Endothelial cell of umbilical vein (primary cell): ENCODE measurements around the gene FGF19. TPM values are rescaled to one million over a fixed set of nuclear protein-coding genes. Genes with fewer than 3 reads are reported as not detected.

ENCODE experiments used
- BruUV-seq: library from RNA; stranded (reverse); fragments of 400-500 nt; replicated peaks from 2 replicates; lab custom pipeline; 2021; lab: Mats Ljungman, UMichigan
- CTCF ChIA-PET: fragments of 300-600, 350-600 bp; sonication (Branson Sonifier 250); formaldehyde crosslinking; loops from one replicate; lab custom pipeline; 2021; ENCODE audit warnings: antibody characterized with exemption, inconsistent platforms; lab: Charles Lee
- POLR2A ChIA-PET: fragments of 300-600, 350-600 bp; sonication (Branson Sonifier 250); formaldehyde crosslinking; loops from one replicate; lab custom pipeline; 2021; ENCODE audit warnings: antibody characterized with exemption, inconsistent platforms; lab: Charles Lee
- DNase-seq: peaks from one replicate; pipeline ENCODE4 v3.0.0-alpha.2; 2011; ENCODE audit warnings: low read depth, low spot score
- FAIRE-seq: peaks from 2 replicates; lab custom pipeline; 2011; peaks lifted over from hg19 to GRCh38; lab: Jason Lieb, UNC
- H2AFZ ChIP-seq: 2 replicates; pipeline ENCODE4 v1.6.0; 2012; ENCODE audit warnings: low read depth, low read length, control low read depth, inconsistent platforms
- H3K27ac ChIP-seq: 2 replicates; pipeline ENCODE4 v1.5.1; 2011; ENCODE audit warnings: low read depth, mild to moderate bottlenecking, control low read depth, low read length, moderate library complexity; ENCODE audit not compliant: insufficient read depth
- H3K27me3 ChIP-seq, 2 experiments: 2 replicates each; pipeline versions ENCODE4 v1.6.0 to v1.6.1; 2011; ENCODE audit warnings: low read length in 2 of 2, mixed read lengths in 1 of 2; ENCODE audit not compliant: control insufficient read depth in 2 of 2, insufficient read depth in 2 of 2
- H3K36me3 ChIP-seq, 2 experiments: 2 replicates in 1 of 2; 3 replicates in 1 of 2; pipeline ENCODE4 v1.5.1; 2011; ENCODE audit warnings: low read length in 2 of 2, mild to moderate bottlenecking in 1 of 2, moderate library complexity in 1 of 2; ENCODE audit not compliant: control insufficient read depth in 2 of 2, insufficient read depth in 2 of 2; ENCODE audit errors: extremely low read depth in 1 of 2
- H3K4me1 ChIP-seq: 3 replicates; pipeline ENCODE4 v1.5.1; 2011; ENCODE audit warnings: mild to moderate bottlenecking, low read length; ENCODE audit not compliant: control insufficient read depth, insufficient read depth; ENCODE audit errors: extremely low read depth
- H3K4me2 ChIP-seq: 2 replicates; pipeline ENCODE4 v1.6.1; 2011; ENCODE audit warnings: low read length, control low read depth, mixed read lengths; ENCODE audit not compliant: insufficient read depth
- H3K4me3 ChIP-seq, 3 experiments: fragments of 200-600 bp in 1 of 3; sonication (generic), shearing (Covaris generic) in 1 of 3; replicated peaks in 1 of 3; 2 replicates each; pipeline ENCODE4 v1.5.1; 2011 to 2016; ENCODE audit warnings: control low read depth in 3 of 3, low read length in 3 of 3, mild to moderate bottlenecking in 2 of 3, inconsistent platforms in 1 of 3, low read depth in 1 of 3, moderate library complexity in 1 of 3; ENCODE audit not compliant: insufficient read depth in 1 of 3
- H3K79me2 ChIP-seq: 2 replicates; pipeline ENCODE4 v1.6.0; 2012; ENCODE audit warnings: low read length, inconsistent platforms; ENCODE audit not compliant: control insufficient read depth, insufficient read depth
- H3K9ac ChIP-seq: replicated peaks from 2 replicates; pipeline ENCODE3; 2011; ENCODE audit warnings: low read length, control low read depth; ENCODE audit not compliant: insufficient read depth; ENCODE audit errors: extremely low read depth
- H3K9me1 ChIP-seq: replicated peaks from 3 replicates; pipeline ENCODE4 v1.6.0; 2011; ENCODE audit warnings: mild to moderate bottlenecking, low read length; ENCODE audit not compliant: control insufficient read depth, insufficient read depth; ENCODE audit errors: extremely low read depth
- H3K9me3 ChIP-seq: replicated peaks from 2 replicates; pipeline ENCODE4 v1.5.1; 2012; ENCODE audit warnings: low read length, inconsistent platforms; ENCODE audit not compliant: control insufficient read depth, insufficient read depth
- H4K20me1 ChIP-seq: replicated peaks from 2 replicates; pipeline ENCODE3; 2011; ENCODE audit warnings: mild to moderate bottlenecking, low read length; ENCODE audit not compliant: control insufficient read depth, insufficient read depth; ENCODE audit errors: extremely low read depth
- CTCF ChIP-seq, 2 donors: IDR thresholded peaks; 1 replicate in 1 of 2; 2 replicates in 1 of 2; pipeline ENCODE4 v1.5.1; 2011; ENCODE audit warnings: low read length in 2 of 2, mild to moderate bottlenecking in 2 of 2, moderate library complexity in 2 of 2, control low read depth in 1 of 2, inconsistent platforms in 1 of 2, low read depth in 1 of 2; ENCODE audit not compliant: insufficient read depth in 1 of 2; ENCODE audit errors: extremely low read depth in 1 of 2
- EZH2 ChIP-seq: IDR thresholded peaks from 2 replicates; pipeline ENCODE4 v1.6.1; 2012; ENCODE audit warnings: borderline replicate concordance, low read depth, mild to moderate bottlenecking, moderate library complexity, low read length, inconsistent platforms; ENCODE audit not compliant: severe bottlenecking
- FOS ChIP-seq: IDR thresholded peaks from 2 replicates; pipeline ENCODE4 v1.6.1; 2011; ENCODE audit warnings: mild to moderate bottlenecking, low read length, moderate library complexity, borderline replicate concordance; ENCODE audit not compliant: insufficient read depth
- GATA2 ChIP-seq: IDR thresholded peaks from 2 replicates; pipeline ENCODE4 v1.7.0; 2011; ENCODE audit warnings: low read depth, mild to moderate bottlenecking, moderate library complexity, mixed read lengths, low read length; ENCODE audit not compliant: insufficient read length, insufficient read depth
- JUN ChIP-seq: IDR thresholded peaks from 2 replicates; pipeline ENCODE4 v1.6.1; 2011; ENCODE audit warnings: borderline replicate concordance, low read depth; ENCODE audit not compliant: insufficient read length, insufficient read depth
- MAX ChIP-seq: IDR thresholded peaks from 2 replicates; pipeline ENCODE4 v1.6.1; 2011; ENCODE audit not compliant: insufficient read depth, insufficient read length
- MYC ChIP-seq: IDR thresholded peaks from one replicate; pipeline ENCODE4 v1.6.1; 2011; ENCODE audit warnings: mild to moderate bottlenecking, low read depth, low read length
- POLR2A ChIP-seq: IDR thresholded peaks from 2 replicates; pipeline ENCODE4 v1.6.1; 2012; ENCODE audit warnings: low read depth, mild to moderate bottlenecking, control low read depth, low read length
- POLR2AphosphoS5 ChIP-seq: IDR thresholded peaks from 2 replicates; pipeline ENCODE4 v1.6.1; 2012; ENCODE audit warnings: low read depth, mild to moderate bottlenecking, control low read depth, low read length, moderate library complexity; ENCODE audit not compliant: insufficient read depth
- dilution Hi-C: fragments of 300-500 bp; cut with MboI; formaldehyde crosslinking; loops from one replicate; pipeline ENCODE4 v1.15.0; 2019; ENCODE audit warnings: low sequenced_read_pairs; ENCODE audit not compliant: extremely low pct_ligation_motif_present
- intact Hi-C: fragments of 100-400 bp; cut with micrococcal nuclease; formaldehyde crosslinking; loops from one replicate; pipeline ENCODE4 v1.10.0; 2022
- polyA plus RNA-seq, 4 experiments: library from polyadenylated mRNA; depleted of rRNA in 3 of 4; stranded (reverse) in 3 of 4; unstranded in 1 of 4; fragments of >200 nt; gene quantifications; 2 replicates each; pipeline versions ENCODE4 v1.2.1 to v1.2.3, GENCODE V29; 2011 to 2012; ENCODE audit warnings: missing spikeins in 1 of 4
- total RNA-seq: library from RNA; stranded (reverse); gene quantifications from 2 replicates; pipeline ENCODE4 v1.2.3, GENCODE V29; 2021

FGF19 gene
- total and polyA plus RNA-seq, 2 donors (not counting 3 experiments of a cell fraction or from before 2014, with no cell fraction given) = 0.03 TPM; not detected in 1

DNA sequence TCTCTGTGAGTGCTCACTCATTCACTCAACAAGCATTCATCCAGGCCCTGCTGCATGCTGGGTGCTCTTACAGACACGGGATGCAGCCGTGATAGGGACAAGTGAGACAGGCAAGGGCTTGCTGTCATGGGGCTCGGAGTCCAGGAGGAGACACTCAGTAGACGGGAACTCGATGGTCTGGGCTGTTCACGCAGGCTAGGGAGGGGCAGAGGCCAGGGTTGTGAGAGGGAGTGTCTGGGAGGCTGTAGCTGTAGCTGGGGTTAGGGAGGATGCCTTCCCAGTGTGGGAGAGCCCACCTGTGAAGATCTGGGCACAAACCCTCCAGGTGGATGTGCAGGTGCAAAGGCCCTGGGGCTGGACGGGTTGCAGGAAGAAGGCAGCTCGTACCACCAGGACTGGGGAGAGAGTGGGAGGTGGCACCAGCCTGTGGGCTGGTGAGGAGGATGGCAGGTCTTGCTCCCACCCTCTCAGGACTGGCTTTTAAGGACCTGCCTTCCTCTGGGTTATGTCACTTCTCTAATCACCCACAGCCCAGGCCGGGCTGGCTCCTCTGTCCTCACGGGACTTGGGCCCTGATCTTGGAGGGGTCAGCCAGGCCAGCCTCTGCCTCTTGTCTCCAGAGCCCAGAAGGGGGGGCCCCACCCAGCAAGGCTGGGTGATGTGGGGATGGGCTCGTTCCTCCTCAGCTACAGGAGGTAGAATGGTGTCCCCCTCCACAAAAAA lies 47.2 kb upstream of the FGF19 start:
- dilution Hi-C loops (no loop called here), intact Hi-C loops (no loop called here)
- BruUV-seq = no TSS peak
- Histone ChIP-seq H3K4me3 (no peak overlapping the region), H3K79me2 (no peaks in the 10 kb centered on the region), H3K4me2 (no peak overlapping the region), H3K4me1 (no peaks in the 10 kb centered on the region), H3K36me3 (no peaks in the 10 kb centered on the region), H4K20me1 (no peaks in the 10 kb centered on the region), H2AFZ (no peak overlapping the region), H3K27ac (no peak overlapping the region), H3K27me3 (no peaks in the 10 kb centered on the region), H3K9me1 (no peaks in the 10 kb centered on the region), H3K9me3 (no peaks in the 10 kb centered on the region), H3K9ac (no peak overlapping the region)
- ChIA-PET CTCF (no interaction called here), POLR2A (no interaction called here)
- no peak for FAIRE-seq
- TF ChIP-seq FOS (no peak), POLR2A (no peak), EZH2 (no peak), POLR2AphosphoS5 (no peak), JUN (no peak), MAX (no peak), GATA2 (no peak), CTCF (IDR thresholded peaks at IDR 0.05; ENCODE audit: extremely low read depth in 1 of 2, insufficient read depth in 1 of 2, low read depth in 1 of 2, low read length in 2 of 2) (no peak), MYC (no peak)
- DNase-seq = no peak
